GM10266 (cell line): Measurements from ENCODE around the gene SNRPA.

Experiments
- DNase-seq: peaks from one replicate; pipeline ENCODE4 v3.0.0; 2012; ENCODE audit errors: extremely low spot score
- TF ChIP-seq, protein P1 (sequence below): IDR thresholded peaks from 2 replicates; pipeline ENCODE4 v1.5.1; 2012; ENCODE audit warnings: mild to moderate bottlenecking, low read depth; ENCODE audit not compliant: control insufficient read depth, insufficient read depth; ENCODE audit errors: missing control alignments

SNRPA gene

DNA sequence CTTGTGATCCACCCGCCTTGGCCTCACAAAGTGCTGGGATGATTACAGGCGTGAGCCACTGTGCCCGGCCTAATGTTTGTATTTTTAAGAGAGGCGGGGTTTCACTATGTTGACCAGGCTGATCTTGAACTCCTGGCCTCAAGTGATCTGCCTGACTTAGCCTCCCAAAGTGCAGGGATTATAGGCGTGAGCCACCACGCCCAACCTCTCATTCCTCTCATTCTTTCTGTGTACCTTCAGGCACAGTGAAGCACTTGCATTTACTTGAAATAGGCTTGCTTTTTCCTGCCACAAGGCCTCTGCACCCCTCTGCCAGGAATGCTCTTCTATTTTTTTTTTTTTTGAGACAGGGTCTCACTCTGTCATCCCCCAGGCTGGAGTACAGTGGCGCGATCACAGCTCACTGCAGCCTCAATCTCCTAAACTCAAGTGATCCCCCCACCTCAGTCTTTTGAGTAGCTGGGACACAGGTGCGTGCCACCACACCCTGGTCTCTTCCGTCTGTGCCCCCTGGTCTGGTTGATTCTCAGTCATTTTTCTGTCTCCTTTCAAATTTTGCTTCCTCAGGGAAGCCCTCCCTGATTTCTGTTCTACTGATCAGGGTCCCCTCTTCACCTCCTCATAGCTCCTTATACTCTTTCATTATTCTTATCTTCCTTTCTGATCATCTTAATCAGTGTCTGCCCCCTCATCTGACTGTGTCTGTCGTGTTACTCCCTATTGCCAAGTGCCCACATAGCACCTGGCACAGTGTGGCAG, 15.8 kb upstream of the SNRPA start:
- TF ChIP-seq, protein P1, sequence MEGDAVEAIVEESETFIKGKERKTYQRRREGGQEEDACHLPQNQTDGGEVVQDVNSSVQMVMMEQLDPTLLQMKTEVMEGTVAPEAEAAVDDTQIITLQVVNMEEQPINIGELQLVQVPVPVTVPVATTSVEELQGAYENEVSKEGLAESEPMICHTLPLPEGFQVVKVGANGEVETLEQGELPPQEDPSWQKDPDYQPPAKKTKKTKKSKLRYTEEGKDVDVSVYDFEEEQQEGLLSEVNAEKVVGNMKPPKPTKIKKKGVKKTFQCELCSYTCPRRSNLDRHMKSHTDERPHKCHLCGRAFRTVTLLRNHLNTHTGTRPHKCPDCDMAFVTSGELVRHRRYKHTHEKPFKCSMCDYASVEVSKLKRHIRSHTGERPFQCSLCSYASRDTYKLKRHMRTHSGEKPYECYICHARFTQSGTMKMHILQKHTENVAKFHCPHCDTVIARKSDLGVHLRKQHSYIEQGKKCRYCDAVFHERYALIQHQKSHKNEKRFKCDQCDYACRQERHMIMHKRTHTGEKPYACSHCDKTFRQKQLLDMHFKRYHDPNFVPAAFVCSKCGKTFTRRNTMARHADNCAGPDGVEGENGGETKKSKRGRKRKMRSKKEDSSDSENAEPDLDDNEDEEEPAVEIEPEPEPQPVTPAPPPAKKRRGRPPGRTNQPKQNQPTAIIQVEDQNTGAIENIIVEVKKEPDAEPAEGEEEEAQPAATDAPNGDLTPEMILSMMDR = no peak
- DNase-seq = no peak

DNA sequence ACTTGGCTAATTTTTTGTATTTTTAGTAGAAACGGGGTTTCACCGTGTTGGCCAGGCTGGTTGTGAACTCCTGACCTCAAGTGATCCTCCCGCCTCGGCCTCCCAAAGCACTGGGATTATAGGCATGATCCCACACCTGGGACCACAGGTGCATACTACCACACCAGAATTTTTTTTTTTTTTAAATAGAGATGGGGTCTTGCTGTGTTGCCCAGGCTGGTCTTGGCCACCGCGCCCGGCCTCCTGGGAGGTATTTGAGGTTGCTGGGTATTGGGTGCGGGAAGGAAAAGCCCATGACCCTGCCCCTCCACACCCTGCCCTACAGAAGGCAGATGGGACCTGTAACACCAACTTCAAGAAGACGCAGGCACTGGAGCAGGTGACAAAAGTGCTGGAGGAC, 14.3 kb upstream of the SNRPA start:
- DNase-seq = no peak
- TF ChIP-seq, protein P1 = no peak

DNA sequence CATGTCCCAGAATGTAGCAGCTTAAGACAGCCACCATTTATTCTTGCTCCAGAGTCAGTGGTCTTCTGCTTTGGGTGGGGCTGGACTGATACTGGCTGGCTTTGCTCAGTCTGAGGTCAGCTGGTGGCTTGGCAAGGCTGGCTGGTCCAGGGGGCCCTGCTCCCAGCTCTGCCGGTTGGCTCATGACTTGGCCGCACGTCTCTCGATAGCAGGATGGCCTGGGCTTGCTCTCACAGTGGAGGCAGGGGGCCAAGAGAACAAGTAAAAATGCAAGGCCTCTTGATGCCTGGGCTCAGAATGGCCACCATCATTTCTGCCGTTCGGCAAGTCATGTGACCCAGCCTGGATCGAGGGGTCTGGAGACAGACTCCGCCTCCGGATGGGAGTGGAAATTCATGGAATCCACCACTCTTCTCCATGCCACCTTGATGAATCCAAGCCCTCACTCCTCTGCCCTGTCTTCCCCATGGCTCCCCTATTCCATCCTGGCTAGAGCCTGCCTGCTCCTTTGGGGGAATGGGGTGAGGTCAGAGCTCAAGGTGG, 13.8 kb upstream of the SNRPA start:
- no peak for DNase-seq
- TF ChIP-seq, protein P1 = no peak

DNA sequence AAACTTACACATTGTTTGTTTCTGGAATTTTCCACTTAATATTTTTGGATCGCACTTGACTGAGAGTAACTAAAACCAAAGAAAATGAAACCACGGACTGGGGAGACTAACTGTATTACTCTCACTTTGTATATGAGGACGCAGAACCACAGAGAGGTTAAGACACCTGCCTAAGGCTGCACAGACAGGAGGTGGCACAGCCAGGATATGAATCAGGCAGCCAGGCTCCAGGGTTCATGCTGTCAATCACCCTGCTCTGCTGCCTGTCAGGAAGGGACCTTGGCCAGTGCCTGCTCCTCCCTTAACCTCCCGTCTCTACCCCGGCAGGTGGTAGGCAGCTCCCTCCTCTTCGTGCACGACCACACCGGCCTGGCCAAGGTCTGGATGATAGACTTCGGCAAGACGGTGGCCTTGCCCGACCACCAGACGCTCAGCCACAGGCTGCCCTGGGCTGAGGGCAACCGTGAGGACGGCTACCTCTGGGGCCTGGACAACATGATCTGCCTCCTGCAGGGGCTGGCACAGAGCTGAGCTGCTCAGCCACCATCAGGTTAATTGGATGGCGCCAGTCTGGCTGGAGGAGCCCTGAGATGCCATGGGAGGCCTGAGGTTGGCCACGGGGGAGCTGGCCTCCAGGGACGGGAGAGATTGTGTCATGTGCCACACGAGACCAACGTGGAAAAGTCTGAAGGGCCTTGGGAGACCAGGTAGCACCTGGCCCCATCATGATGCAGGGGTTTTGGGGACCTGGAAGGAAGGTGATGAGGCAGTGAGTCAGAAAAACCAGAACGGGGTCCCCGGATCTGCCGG, 11.8 kb upstream of the SNRPA start:
- DNase-seq = no peak

DNA sequence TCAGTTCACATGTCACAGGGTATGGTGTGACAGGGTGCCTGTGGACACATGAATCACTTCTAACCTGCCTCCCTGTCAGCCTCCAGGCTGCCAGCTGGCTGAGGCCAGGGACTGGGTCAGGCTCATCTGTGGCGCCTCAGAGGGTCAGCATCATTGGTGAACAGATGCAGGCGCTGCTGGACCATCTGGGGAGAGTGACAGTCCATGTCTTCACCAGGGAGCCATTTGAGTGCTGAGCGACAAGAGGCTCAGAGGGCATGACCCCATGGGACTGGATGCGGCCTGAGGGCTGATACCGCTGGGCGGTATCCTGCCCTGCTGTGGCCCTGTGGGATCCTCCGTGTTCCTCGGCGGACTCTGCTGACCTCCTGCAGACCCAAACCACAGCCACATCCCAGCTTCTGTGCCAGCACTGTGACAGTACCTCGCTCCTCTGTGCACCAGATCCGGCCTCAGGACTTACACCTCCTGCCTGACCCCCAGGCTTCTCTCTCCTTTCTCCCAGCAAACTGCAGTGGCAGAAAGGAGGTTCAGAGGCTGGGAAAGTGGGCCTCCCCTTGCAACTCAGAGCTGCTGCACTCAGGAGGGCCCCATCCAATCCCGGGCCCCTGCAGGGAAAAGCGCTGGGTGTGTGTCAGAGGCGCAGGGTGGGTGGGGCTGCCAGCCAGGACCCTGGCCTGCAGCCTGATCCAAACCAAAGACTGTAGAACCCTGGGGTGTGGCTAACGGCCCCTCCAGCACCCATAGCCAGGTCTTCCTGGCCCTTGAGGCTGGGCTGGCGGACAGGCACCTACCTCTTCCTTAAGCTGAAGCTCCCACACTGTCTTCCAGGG, 10.9 kb upstream of the SNRPA start:
- no peak for DNase-seq
- TF ChIP-seq, protein P1 = no peak

More for the DNA sequence above, 11.8 kb upstream of the SNRPA start:
- TF ChIP-seq, protein P1 = no peak

DNA sequence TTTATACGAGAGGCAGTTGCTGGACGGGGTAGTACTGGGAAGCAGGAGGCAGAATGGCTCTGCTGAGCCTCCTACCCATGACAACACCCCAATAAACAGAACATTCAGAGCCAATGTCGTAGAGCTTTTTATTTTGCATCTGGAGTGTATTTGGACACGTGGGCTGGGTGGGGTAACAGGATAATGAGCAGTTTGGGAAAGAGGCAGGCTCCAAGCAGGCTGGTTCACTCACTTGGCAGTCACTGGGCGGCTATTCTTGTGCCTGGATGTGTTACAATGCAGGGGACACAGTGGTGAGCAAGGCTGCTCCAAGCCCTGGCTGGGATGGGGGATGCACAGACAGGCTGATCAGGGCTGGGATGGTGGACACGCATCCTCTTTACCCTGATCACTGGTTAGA, 10.3 kb upstream of the SNRPA start:
- TF ChIP-seq, protein P1 = no peak

More for the DNA sequence above, 10.3 kb upstream of the SNRPA start:
- no peak for DNase-seq
